GM18858 (cell line): ENCODE measurements around the gene TXNRD1.
A peak's percentile ranks its signal among the peaks of the same experiment; 100 is the strongest.
"Not testable (repeated sequence)": the region's sequence is repeated elsewhere in the genome, so short reads cannot be mapped to it uniquely, and the experiment has no call there.

Experiments used
- ATAC-seq: cut with Tn5 transposase; IDR thresholded peaks from one replicate; pipeline ENCODE4 v1.9.1; 2021; ENCODE audit not compliant: unreplicated experiment

The TXNRD1 gene

DNA sequence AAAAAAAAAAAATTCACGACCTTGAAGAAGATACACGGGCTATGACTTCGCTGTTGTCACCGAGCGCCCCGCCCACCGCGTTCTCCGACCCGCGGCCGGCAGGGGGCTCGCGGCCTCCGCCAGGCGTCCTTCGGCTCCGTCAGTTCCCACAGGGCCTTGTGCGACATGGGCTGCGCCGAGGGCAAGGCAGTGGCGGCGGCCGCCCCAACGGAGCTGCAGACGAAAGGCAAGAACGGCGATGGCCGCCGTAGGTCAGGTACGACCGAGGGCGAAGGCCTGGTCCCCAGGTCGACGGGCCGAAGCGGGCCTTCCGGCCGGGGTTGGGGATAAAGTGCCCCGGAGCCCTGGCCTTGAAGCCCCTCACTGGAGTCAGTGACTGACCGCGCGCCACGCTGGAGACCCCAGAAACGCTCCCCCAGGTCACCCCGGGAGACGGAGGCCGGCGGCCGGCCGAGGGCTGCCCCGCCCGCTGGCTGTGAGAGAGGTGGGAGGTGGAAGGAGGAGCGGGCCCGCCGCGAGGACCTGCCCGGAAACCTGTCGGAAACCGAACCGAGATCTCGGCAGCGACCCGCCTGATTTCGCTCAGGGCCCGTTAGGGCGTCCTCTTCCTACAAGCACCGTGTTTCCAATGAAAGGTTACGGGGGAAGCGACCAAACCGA, at the start of gene TXNRD1:
TXNRD1 (plus strand) TSS at position 142 of the 660 bp plus-strand sequence; CDS start at position 166, 24 bp downstream.
- peak; percentile 84 for ATAC-seq

DNA sequence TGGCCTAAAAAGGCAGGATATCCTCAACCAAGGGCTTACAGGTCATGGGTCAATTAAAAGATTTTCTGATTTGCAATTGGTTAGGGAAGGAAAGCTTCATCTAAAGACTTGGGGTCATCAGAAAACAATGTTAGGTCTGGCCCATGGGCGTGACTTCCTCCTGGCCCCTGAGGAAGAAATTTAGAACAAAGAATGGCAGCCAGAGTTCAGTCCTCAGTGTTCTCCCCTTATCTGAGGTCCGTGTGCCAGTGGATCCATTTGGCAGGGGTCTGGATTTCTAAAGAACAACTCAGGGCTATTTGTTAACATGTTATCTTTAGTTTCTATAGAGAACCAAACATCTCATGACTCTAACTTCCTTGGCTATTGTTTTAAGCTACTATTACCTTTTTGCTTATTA, 49.8 kb upstream of the TXNRD1 start:
- ATAC-seq, result no peak

- ATAC-seq, result no peak
Measured at GRCh38 chr12:104166465-104166864, 49.1 kb upstream of the TXNRD1 start.

DNA sequence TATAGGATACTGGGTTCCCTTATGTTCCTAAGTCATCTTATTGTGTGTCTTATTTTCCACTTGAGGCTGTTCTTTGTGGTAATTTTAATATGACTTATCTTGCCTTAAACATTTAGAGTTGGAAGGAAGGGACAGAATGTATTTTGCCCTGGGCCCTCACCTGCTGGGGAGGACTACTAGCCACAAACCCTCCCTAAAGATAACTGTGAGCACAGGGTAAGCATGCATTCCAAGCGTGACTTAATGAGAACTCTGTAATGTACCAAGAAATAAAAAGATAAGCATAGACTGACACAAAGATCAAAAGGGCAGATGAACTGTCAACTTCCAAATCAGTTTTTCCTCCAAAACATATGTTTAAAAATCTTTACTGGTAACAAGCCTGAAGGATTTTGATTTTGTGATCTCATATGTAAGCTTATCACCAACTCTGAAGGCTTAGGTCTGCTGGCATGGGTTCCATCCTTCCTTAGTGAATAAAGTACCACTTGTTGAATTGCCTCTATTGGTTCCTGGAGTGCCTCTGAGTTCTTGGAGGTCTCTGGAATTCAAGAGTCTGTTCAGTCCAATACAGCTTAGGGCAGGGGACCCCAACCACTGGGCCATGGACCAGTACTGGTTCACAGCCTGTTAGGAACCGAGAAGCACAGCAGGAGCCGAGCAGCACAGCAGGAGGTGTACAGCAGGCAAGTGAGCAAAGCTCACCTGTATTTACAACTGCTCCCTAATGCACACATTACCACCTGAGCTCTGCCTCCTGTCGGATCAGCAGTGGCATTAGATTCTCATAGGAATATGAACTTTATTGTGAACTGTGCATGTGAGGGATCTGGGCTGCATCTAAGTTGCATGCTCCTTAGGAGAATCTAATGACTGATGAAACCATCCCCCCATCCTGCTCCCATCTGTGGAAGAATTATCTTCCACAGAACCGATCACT, 47.8 kb upstream of the TXNRD1 start:
- no peak for ATAC-seq

DNA sequence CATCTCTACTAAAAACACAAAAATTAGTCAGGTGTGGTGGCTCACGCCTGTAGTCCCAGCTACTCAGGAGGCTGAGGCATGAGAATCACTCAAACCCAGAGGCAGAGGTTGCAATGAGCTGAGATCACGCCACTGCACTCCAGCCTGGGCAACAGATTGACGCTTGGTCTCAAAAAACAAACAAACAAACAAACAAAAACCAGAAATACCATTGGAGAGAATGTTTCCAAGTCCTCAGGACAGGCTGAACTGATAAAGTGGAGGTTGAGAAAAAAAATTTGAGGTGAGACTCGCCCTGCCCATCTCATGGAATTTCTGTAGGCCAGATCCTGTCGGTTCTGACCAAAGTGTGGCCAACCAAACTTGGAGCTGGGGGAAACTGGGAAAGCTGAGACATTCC, 47.0 kb upstream of the TXNRD1 start:
- no peak for ATAC-seq

GRCh38 chr12:104171785-104172569, 43.6 kb upstream of the TXNRD1 start:
- no peak for ATAC-seq

DNA sequence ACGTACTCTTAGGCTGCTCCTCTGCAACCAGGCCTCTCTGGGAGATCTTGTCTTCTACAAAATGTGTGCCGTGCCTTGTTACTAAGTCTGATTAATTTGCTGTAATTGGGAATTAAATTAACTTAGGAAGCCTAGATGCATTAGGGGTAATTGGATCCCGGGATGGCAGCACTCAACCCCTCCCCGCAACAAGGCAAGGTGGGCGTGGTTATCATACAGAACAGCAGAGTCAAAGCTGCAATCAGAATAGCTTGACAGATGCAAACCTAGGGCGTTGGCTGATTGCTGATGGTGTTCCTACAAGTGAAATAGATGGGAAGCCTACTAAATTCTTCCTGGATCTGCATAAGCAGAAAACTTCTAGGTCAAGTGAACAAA, 43.0 kb upstream of the TXNRD1 start:
- no peak for ATAC-seq

DNA sequence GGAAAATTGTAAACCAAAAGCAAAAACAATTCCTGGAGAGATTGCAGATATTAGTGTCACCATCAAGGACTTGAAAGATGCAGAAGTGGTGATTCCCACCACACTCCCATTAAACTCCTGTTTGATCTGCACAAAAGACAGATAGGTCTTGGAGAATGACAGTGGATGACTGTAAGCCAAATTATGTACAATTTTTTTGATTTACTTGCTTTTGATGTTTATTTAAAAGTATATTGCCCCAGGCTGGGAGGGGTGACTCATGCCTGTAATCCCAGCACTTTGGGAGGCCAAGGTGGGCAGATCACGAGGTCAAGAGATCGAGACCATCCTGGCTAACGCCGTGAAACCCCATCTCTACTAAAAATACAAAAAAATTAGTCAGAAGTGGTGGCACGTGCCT, 41.8 kb upstream of the TXNRD1 start:
- not testable (repeated sequence) for ATAC-seq

DNA sequence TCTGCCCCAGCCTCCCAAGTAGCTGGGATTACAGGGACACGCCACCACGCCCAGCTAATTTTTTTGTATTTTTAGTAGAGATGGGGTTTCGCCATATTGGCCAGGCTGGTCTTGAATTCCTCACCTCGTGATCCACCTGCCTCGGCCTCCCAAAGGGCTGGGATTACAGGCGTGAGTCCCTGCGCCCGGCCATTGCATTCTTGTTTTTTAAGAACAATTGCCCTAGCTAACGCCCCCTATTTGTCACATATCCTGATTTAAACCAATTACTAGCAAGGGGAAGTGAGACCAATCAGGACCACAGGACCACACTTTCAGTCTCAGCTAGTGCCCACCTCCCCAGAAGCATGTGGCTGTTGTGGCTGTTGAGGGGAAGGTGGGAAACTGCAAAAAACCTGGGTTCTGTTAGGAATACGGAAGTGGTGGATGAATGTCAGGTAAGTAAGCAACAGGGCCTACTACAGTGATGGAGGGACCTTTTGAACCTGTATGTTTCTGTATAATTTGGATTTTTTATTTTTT, 39.8 kb upstream of the TXNRD1 start:
- ATAC-seq, result no peak

DNA sequence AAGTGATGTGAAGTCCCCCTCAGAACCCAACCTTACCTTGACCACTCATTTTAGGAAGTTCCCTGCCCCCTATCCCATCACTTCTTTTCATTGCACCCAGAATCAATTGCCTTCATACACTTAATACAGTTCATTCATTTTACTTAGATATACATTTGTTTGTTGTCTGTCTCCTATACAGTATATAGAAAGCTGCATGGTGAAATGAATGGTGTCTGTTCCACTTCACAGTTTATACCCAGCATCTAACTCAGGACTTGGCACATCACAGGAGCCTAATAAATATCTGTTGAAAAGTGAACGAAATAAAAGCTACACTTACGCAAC, 38.3 kb upstream of the TXNRD1 start:
- no peak for ATAC-seq

- no peak for ATAC-seq
Measured at GRCh38 chr12:104177663-104178501, 37.7 kb upstream of the TXNRD1 start.

DNA sequence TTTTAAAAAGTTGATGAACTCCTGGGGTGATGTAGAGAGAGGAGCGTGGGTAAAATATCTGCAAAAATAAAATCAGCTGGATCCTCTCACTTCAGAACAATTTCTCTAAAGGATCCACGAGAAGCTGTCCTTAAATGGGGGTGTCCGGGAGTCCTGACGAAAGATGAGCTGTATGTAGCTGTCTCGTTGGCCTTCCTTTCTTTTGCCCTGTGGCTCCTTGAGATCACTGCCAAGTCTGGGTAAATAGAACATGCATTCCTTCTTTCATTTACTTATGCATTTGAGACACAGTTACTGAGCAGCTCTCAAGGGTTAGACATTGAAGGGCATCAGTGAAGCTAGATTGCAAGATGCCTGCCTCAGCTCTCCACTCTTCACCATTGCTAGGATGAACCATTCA, 35.2 kb upstream of the TXNRD1 start:
- ATAC-seq, result no peak

- no peak for ATAC-seq
Measured at GRCh38 chr12:104181313-104181712, 34.3 kb upstream of the TXNRD1 start.

GRCh38 chr12:104182144-104182543, 33.4 kb upstream of the TXNRD1 start:
- ATAC-seq, result no peak

DNA sequence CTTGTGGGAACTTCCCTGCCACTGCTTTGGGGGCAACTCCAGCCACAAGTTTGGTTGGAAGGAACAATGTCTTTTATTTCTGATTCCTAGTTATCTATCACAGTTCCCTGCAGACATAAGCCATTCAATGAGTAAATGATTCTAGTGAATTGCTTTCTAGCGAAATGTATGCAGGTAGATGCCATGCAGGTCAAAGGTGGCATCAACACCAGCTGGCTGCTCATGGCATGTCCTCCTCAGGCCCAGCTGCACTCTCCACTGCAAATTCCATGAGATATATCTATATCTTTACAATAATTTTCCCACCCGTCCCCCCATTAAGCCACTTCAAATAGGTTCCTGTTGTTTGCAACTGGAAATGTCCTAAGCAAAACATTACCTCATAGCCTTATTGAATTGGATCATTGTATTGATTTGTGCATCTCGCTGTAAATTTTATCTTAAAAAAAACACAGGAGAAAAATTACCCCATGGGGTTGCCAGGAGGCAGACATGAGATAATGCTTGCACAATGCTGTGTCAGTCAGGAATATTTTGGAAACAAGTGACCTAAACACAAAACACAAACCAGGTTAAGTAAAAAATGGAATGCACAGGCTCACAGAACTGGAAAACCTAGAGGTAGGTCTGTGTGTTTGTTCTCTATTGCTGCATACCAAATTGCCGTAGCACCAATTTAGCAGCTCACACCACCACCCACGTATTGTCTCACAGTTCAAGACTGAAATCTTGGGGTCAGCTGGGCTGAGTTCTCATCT, 32.8 kb upstream of the TXNRD1 start:
- ATAC-seq, result no peak

- ATAC-seq, result no peak
Measured at GRCh38 chr12:104183443-104183842, 32.1 kb upstream of the TXNRD1 start.

- no peak for ATAC-seq
Measured at GRCh38 chr12:104187446-104188155, 28.0 kb upstream of the TXNRD1 start.

- no peak for ATAC-seq
Measured at GRCh38 chr12:104188534-104188933, 27.0 kb upstream of the TXNRD1 start.

DNA sequence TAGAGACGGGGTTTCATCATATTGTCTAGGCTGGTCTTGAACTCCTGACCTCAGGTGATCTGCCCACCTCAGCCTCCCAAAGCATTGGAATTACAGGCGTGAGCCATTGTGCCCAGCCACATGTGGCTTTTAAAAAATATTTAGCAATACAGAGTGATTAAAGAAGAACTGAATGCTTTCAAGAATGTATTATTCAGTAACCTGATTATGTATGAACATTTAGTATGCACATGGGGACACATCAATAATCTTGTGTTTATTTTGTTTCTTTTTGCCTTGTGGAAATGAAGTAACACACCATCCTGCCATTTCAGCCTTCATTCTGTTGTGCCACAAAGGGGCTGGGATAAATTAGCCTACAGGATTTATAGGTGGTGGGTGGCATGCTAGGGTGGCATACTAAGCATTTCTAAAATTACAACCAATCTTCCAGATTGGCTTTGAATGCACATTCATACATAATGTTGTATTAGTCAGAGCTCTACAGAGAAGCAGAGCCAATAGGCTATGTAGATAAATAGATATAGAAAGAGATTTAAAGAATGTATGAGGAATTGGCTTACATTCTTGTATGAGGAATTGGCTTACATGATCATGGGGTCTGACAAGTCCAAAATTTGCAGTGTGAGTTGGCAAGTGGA, 25.5 kb upstream of the TXNRD1 start:
- ATAC-seq, result no peak
